Upper lobe of left lung (tissue), 6 donors: ENCODE data around the gene HDAC5. TPM values are rescaled to one million over a fixed set of nuclear protein-coding genes. Genes with fewer than 3 reads are reported as not detected.

Experiments used
- ATAC-seq, 2 donors: fragments of 200-7000 bp; cut with Tn5 transposase; one replicate each; pipeline ENCODE4 v1.9.1; 2022; ENCODE audit warnings: mild to moderate bottlenecking in 2 of 2, moderate library complexity in 2 of 2; ENCODE audit not compliant: low FRiP score in 2 of 2
- DNase-seq, 2 donors: peaks; one replicate each; pipeline ENCODE4 v3.0.0-alpha.2; 2019 to 2020
- H3K27ac ChIP-seq, 4 donors: fragments of 200-600 bp; sonication (generic); one replicate each; pipeline ENCODE4 v1.5.1; 2016 to 2019
- H3K27me3 ChIP-seq, 4 donors: fragments of 200-600 bp; sonication (generic); one replicate each; pipeline ENCODE4 v1.5.1; 2017 to 2019
- H3K36me3 ChIP-seq, 4 donors: fragments of 200-600 bp; sonication (generic); one replicate each; pipeline ENCODE4 v1.5.1; 2016 to 2019
- H3K4me1 ChIP-seq, 4 donors: fragments of 200-600 bp; sonication (generic); one replicate each; pipeline ENCODE4 v1.5.1; 2018 to 2019
- H3K4me3 ChIP-seq, 4 donors: fragments of 200-600 bp; sonication (generic); one replicate each; pipeline ENCODE4 v1.5.1; 2017 to 2019; ENCODE audit warnings: mild to moderate bottlenecking in 2 of 4, moderate library complexity in 1 of 4
- H3K9me3 ChIP-seq, 4 donors: fragments of 200-600 bp; sonication (generic); one replicate each; pipeline ENCODE4 v1.5.1; 2018 to 2019
- CTCF ChIP-seq, 6 experiments: fragments of 450-650 bp in 4 of 6; fragments of 200-600 bp in 2 of 6; sonication (generic) in 2 of 6; IDR thresholded peaks; one replicate each; pipeline ENCODE4 v1.5.1; 2016 to 2019; ENCODE audit warnings: antibody characterized with exemption in 6 of 6
- EP300 ChIP-seq, 4 donors: sonication (generic); formaldehyde crosslinking; IDR thresholded peaks; one replicate each; pipeline ENCODE4 v1.5.1; 2017; ENCODE audit warnings: antibody characterized with exemption in 4 of 4, control low read depth in 2 of 4
- POLR2A ChIP-seq, 4 donors: fragments of 450-650 bp; IDR thresholded peaks; one replicate each; pipeline ENCODE4 v1.5.1; 2016 to 2017; ENCODE audit warnings: antibody characterized with exemption in 4 of 4, mild to moderate bottlenecking in 2 of 4
- POLR2AphosphoS5 ChIP-seq, 2 donors: sonication (generic); formaldehyde crosslinking; IDR thresholded peaks; one replicate each; pipeline ENCODE4 v1.5.1; 2017; ENCODE audit warnings: antibody characterized with exemption in 2 of 2
- WGBS, 2 donors: methylation state at CpG; one replicate each; pipeline ENCODE4 v1.1.5; 2017 to 2018; 5-methylcytosine and 5-hydroxymethylcytosine counted together
- total RNA-seq, 6 donors: library from RNA; depleted of rRNA in 4 of 6; stranded (reverse); fragments of >200 nt in 4 of 6; gene quantifications; one replicate each; pipeline versions ENCODE4 v1.1.0 to v1.2.1, GENCODE V29; 2016 to 2021
- donor health status: DM: no; HTN: no; CAD: no; lungs with moderate emphysema.
- donor health status: DM: no; HTN: yes; CAD: no; lungs with severe emphysema.

The HDAC5 gene
- total RNA-seq, 6 donors from 2014 or later = 59.9 to 138 (median 64.9) TPM

DNA sequence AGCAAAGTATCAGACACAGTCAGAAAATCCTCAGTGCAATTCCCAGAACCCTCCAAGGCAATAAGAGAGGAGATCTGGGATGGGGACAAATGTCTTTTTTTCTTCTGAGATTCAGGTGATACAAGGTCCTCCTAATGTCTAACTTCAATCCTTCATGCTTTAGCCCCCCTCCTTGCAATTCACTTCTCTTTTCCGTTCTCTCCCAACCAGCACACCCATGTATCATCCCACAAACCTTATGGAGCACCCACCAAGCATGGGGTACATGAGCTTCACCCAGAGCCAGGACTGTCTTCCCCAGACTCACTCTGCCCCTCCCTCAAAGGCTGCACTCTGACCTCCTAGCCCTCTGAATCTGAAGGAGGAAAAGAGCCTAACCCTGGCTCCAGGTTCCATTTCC lies 10.1 kb downstream of the HDAC5 start:
- no peak for ATAC-seq
- H3K9me3 ChIP-seq = no peaks in the 10 kb centered on the region
- no peak overlapping the region for H3K4me3 ChIP-seq
- peak overlapping the region in 2 of 4 donors; percentile 29 to 89 for H3K27ac ChIP-seq
- peaks cover 39 to 53% (median 52%) of the 10 kb centered on the region in 4 donors for H3K4me1 ChIP-seq
- no peaks in the 10 kb centered on the region for H3K27me3 ChIP-seq
- TF ChIP-seq POLR2A (IDR thresholded peaks at IDR 0.05) = no peak
- no peak for TF ChIP-seq EP300 (IDR thresholded peaks at IDR 0.05)
- 80 to 85% methylated on average over 1 of the region's 1 CpG for WGBS, 2 donors
- DNase-seq = no peak
- peaks cover 0 to 33% (median 16%) of the 10 kb centered on the region in 4 donors for H3K36me3 ChIP-seq

DNA sequence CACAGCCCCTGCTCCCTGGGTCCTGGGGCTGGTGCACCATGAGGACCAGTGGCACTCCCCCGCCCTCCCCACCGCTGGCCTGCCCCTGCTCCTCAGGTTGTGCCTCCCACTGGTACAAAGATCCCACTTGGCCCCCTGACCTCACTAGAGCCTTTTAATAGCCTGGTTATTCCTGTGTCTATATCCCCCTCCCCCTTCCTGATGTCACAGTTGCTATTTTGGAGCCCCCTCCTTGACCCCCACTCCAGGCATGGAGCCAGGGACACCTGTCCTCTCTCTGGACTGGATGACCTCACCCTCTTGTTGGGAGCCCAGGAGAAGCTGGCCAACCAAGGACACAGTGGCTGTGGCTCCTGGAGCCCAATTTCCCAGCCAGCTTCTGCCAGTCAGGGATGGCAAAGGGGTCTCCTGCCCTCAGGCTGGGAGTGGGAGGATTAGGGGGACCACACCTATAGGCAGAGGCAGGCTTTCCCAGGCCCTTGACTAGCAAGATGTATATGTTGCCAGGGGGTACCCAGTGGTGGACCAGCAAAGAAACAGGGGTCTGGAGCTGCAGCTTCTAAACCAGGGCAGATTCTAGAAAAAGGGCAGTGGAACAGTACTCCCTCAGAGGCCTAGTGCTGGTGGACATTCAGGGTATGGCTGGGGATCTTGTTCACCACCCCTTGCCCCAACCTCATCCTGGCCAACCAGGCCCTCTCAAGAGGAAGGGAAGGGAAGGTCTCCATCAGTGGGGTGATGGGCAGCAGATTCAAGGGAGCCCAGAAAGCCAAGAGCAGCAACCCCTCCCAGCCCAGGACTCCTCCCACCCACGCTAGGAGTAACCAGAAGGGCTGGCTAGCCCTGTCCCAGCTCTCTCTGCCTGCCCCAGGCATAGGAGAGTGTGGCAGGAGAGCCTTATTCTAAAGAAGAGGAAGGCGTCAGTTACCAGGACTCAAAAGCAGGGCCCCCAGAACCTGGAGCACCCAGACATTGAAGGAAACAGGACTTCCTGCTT lies 10.9 kb downstream of the HDAC5 start:
- H3K36me3 ChIP-seq = peaks cover 0 to 33% (median 16%) of the 10 kb centered on the region in 4 donors
- no peak for TF ChIP-seq CTCF (IDR thresholded peaks at IDR 0.05)
- TF ChIP-seq EP300 (IDR thresholded peaks at IDR 0.05) = no peak
- TF ChIP-seq POLR2A (IDR thresholded peaks at IDR 0.05) = no peak
- no peak for TF ChIP-seq POLR2AphosphoS5 (IDR thresholded peaks at IDR 0.05)
- 79% methylated on average over 4 of the region's 4 CpGs for WGBS, 2 donors
- no peaks in the 10 kb centered on the region for H3K27me3 ChIP-seq
- ATAC-seq (no peak), DNase-seq (no peak)
- peaks cover 47 to 59% (median 59%) of the 10 kb centered on the region in 4 donors for H3K4me1 ChIP-seq
- H3K9me3 ChIP-seq = no peaks in the 10 kb centered on the region
- peak overlapping the region; percentile 29 to 89 (median 73) for H3K27ac ChIP-seq
- no peak overlapping the region for H3K4me3 ChIP-seq

- peaks cover 54 to 67% (median 63%) of the 10 kb centered on the region in 4 donors for H3K4me1 ChIP-seq
- no peaks in the 10 kb centered on the region for H3K9me3 ChIP-seq
- WGBS, 2 donors = 75 to 83% methylated on average over 3 of the region's 3 CpGs
- H3K36me3 ChIP-seq = peaks cover 0 to 25% (median 13%) of the 10 kb centered on the region in 4 donors
- peak overlapping the region; percentile 71 to 90 (median 82) for H3K27ac ChIP-seq
- DNase-seq = no peak
- no peaks in the 10 kb centered on the region for H3K27me3 ChIP-seq
- ATAC-seq = no peak
- TF ChIP-seq POLR2AphosphoS5 (IDR thresholded peaks at IDR 0.05) (no peak), CTCF (IDR thresholded peaks at IDR 0.05) (no peak), EP300 (IDR thresholded peaks at IDR 0.05) (no peak), POLR2A (IDR thresholded peaks at IDR 0.05) (no peak)
- peak overlapping the region in 1 of 4 donors; percentile 41 for H3K4me3 ChIP-seq
Observed at GRCh38 chr17:44111777-44112176, 11.7 kb downstream of the HDAC5 start.

GRCh38 chr17:44110823-44111633 lies 12.4 kb downstream of the HDAC5 start:
- Histone ChIP-seq H3K4me1 (peaks cover 54 to 68% (median 62%) of the 10 kb centered on the region in 4 donors), H3K4me3 (peak overlapping the region in 3 of 4 donors; percentile 31 to 47 (median 41)), H3K27me3 (no peaks in the 10 kb centered on the region), H3K27ac (peak overlapping the region; percentile 71 to 90 (median 82)), H3K9me3 (no peaks in the 10 kb centered on the region), H3K36me3 (peaks cover 0 to 18% (median 9%) of the 10 kb centered on the region in 4 donors)
- WGBS, 2 donors = 3 to 7% methylated on average over 4 to 18 of the region's 28 CpGs
- DNase-seq = peak; percentile 98 to 100
- ATAC-seq = peak; percentile 91 to 92
- TF ChIP-seq EP300 (IDR thresholded peaks at IDR 0.05) (peak in 1 of 4 donors; percentile 59), POLR2AphosphoS5 (IDR thresholded peaks at IDR 0.05) (peak in 1 of 2 donors; percentile 96), CTCF (IDR thresholded peaks at IDR 0.05) (peak in 1 of 6 experiments; percentile 14), POLR2A (IDR thresholded peaks at IDR 0.05) (peak in 2 of 4 donors; percentile 71 to 76)
